GM19372 (cell line): ENCODE results near the gene DHFR2.

Source experiments
- ATAC-seq: cut with Tn5 transposase; IDR thresholded peaks from one replicate; pipeline ENCODE4 v1.9.1; 2021; ENCODE audit warnings: mild to moderate bottlenecking, low read depth, moderate library complexity; ENCODE audit not compliant: unreplicated experiment

DHFR2 gene

DNA sequence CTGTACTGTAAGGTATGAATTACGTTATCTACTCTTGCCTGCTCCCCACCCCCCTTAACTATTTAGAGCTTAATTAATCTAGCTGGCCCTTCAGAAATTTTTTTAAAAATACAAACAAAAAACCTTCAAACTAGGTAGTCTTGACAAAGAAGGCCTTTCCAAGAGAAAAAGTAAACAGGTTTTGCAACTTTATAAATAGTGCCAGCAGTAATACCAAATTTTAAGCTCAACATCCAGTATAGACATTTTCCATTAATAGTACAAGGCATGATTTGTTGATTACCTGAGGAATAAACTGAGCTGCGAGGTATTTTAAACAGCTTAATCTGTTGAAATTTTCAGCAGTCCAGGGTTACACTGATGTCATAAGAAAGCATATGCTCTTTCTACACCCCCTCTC is 54.5 kb downstream of the DHFR2 start:
- no peak for ATAC-seq
